A673 (cell line): ENCODE data around the gene HDAC7. TPM values are rescaled to one million over a fixed set of nuclear protein-coding genes. Genes with fewer than 3 reads are reported as not detected.

Experiments
- BruUV-seq: library from RNA; stranded (reverse); fragments of 400-500 nt; replicated peaks from 2 replicates; lab custom pipeline; 2021; lab: Mats Ljungman, UMichigan
- CTCF ChIA-PET: fragments of 300-600 bp; sonication (Branson Sonifier 250); formaldehyde crosslinking; loops from one replicate; lab custom pipeline; 2022; ENCODE audit warnings: antibody characterized with exemption; lab: Charles Lee
- POLR2A ChIA-PET: fragments of 300-600 bp; sonication (Branson Sonifier 250); formaldehyde crosslinking; loops from one replicate; lab custom pipeline; 2022; ENCODE audit warnings: antibody characterized with exemption; ENCODE audit not compliant: low non-redundant PET; lab: Charles Lee
- DNase-seq: peaks from one replicate; pipeline ENCODE4 v3.0.0-alpha.2; 2015; ENCODE audit warnings: low spot score
- H3K27ac ChIP-seq: fragments of 200-600 bp; sonication (generic); 2 replicates; pipeline ENCODE4 v1.5.1; 2016; ENCODE audit warnings: mixed run types, low read depth, mild to moderate bottlenecking, mixed read lengths, antibody characterized with exemption, low read length; ENCODE audit not compliant: poor library complexity, severe bottlenecking
- H3K27me3 ChIP-seq: fragments of 200-600 bp; sonication (generic); replicated peaks from 2 replicates; pipeline ENCODE4 v1.6.1; 2017; ENCODE audit warnings: mixed run types, low read depth, mild to moderate bottlenecking, mixed read lengths, antibody characterized with exemption, low read length; ENCODE audit not compliant: insufficient read depth, poor library complexity
- H3K36me3 ChIP-seq: fragments of 200-600 bp; sonication (generic); 2 replicates; pipeline ENCODE4 v1.6.1; 2016; ENCODE audit warnings: mixed run types, mild to moderate bottlenecking, mixed read lengths, antibody characterized with exemption, low read length; ENCODE audit not compliant: insufficient read depth, poor library complexity, severe bottlenecking
- H3K4me1 ChIP-seq: fragments of 200-600 bp; sonication (generic); 2 replicates; pipeline ENCODE4 v1.6.1; 2017; ENCODE audit warnings: mixed run types, mild to moderate bottlenecking, mixed read lengths, antibody characterized with exemption, low read length; ENCODE audit not compliant: insufficient read depth, poor library complexity, severe bottlenecking
- H3K4me3 ChIP-seq: fragments of 200-600 bp; sonication (generic); 2 replicates; pipeline ENCODE4 v1.5.1; 2016; ENCODE audit warnings: low read depth, mixed run types, mild to moderate bottlenecking, mixed read lengths, low read length; ENCODE audit not compliant: poor library complexity, severe bottlenecking
- H3K9me3 ChIP-seq: fragments of 200-600 bp; sonication (generic); 2 replicates; pipeline ENCODE4 v1.6.1; 2016; ENCODE audit warnings: mixed run types, low read depth, mild to moderate bottlenecking, mixed read lengths, antibody characterized with exemption, low read length; ENCODE audit not compliant: poor library complexity, severe bottlenecking
- CTCF ChIP-seq: fragments of 300-800, 200-600 bp; sonication (generic); conservative IDR thresholded peaks from 2 replicates; pipeline ENCODE4 v1.5.1; 2017; ENCODE audit warnings: low read depth, mild to moderate bottlenecking, antibody characterized with exemption, low read length, moderate library complexity, mixed read lengths
- EZH2 ChIP-seq: fragments of 200-600 bp; sonication (generic); IDR thresholded peaks from 2 replicates; pipeline ENCODE4 v1.6.1; 2017; ENCODE audit warnings: borderline replicate concordance, low read depth, mild to moderate bottlenecking, mixed read lengths, antibody characterized with exemption, low read length; ENCODE audit not compliant: poor library complexity, severe bottlenecking
- intact Hi-C: fragments of 100-400 bp; cut with micrococcal nuclease; formaldehyde crosslinking; loops from one replicate; pipeline ENCODE4 v1.10.0; 2022; ENCODE audit not compliant: unreplicated experiment
- total RNA-seq: library from RNA; stranded (reverse); gene quantifications from 2 replicates; pipeline ENCODE4 v1.2.3, GENCODE V29; 2021

HDAC7 gene
- total RNA-seq, 1 experiment from 2014 or later = 58.9 TPM

DNA sequence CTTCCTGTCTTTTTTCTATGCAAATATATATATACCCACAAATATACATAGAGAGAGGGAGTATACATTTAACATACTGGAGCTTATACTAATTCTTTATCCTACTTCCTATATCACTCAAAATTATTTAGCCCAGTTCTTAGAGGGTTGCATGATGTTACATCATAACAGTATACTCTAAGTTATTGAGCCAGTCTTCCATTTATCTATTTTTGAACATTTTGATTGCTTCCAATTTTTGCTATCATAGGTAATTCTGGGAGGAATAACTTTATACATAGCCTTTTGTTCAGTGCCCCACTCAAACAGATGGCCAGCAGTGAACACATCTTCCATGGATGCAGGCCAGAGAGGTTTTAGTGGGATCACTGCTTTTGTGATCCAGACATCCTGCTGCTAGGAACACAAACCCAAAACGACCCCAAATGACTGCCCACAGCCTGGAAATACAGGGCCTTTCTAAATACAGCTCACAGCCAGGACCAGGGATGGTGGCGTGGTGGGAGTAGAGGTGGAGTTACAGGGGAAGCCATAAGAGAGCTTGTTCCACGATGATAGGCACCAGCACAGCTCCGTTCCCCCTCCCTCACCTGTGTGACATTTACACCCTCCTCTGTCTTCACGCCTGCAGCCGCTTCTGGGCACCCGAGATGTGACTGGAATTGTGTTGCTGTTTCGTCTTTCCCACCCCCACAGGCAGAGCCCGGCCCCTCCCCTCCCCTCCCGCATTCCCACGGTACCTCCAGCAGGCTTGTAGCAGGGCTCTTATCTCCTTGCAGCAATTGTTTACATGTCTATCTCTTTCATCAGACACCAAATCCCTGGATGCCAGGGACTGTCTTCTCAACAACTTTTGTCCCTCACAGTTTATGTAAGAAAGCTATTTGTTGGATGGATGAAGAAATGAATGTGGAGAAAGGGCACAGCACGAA is 30.7 kb upstream of the HDAC7 start:
- TF ChIP-seq EZH2 (no peak), CTCF (no peak)
- intact Hi-C loops = no loop called here
- DNase-seq = no peak
- Histone ChIP-seq H3K9me3 (no peaks in the 10 kb centered on the region), H3K4me3 (no peak overlapping the region), H3K27ac (no peak overlapping the region), H3K36me3 (no peaks in the 10 kb centered on the region), H3K27me3 (no peaks in the 10 kb centered on the region), H3K4me1 (no peaks in the 10 kb centered on the region)
- BruUV-seq = no TSS peak
- CTCF ChIA-PET = no interaction called here
- POLR2A ChIA-PET = no interaction called here

DNA sequence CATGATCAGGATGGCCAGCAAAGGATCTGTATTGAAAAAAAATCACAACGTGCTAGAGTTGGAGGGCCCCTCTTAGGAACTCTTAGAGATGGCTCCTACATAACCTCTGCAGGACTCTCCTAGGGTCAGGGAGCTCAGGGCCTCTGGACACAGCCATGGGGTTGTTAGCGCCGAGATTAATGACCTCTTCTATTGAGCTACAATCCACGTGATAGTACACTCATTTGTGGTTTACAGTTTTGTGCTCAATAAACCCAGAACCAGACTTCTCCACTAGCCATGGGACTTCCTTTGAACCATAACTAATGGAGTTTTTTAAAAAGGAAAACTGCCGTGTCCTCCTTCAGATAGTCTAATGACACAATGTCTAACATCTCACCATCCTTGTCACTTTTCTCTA is 29.6 kb upstream of the HDAC7 start:
- CTCF ChIA-PET = interaction anchor here (1.0 kb wide), 1 partner anchor 9 kb away, joined by 3 read pairs; no protein-coding TSS in a partner anchor
- POLR2A ChIA-PET = no interaction called here
- no peaks in the 10 kb centered on the region for H3K36me3 ChIP-seq
- H3K4me3 ChIP-seq = no peak overlapping the region
- intact Hi-C loops = no loop called here
- no peaks in the 10 kb centered on the region for H3K27me3 ChIP-seq
- TF ChIP-seq EZH2 (no peak), CTCF (no peak)
- no peak overlapping the region for H3K27ac ChIP-seq
- BruUV-seq = no TSS peak
- DNase-seq = no peak
- no peaks in the 10 kb centered on the region for H3K9me3 ChIP-seq
- no peaks in the 10 kb centered on the region for H3K4me1 ChIP-seq

DNA sequence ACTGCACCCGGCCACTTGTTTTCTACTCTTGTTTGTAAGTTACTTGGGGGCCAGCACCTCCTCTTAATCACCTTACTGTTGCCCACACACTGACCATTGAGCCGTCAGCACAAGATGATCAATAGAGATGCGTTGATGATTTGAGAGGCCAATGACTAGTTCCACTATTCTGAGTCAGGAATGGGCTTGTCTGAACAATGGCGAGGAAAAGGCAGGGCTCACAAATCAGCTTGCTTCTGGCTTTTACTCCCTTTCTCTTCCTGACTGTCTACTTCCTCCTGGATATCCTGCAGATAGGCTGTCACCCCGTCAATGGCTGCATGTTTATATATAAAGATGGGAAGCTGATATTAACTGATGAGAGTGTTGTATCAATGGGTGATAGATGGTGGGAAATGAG is 29.1 kb upstream of the HDAC7 start:
- Histone ChIP-seq H3K9me3 (no peaks in the 10 kb centered on the region), H3K4me3 (no peak overlapping the region), H3K27me3 (no peaks in the 10 kb centered on the region), H3K36me3 (no peaks in the 10 kb centered on the region), H3K27ac (no peak overlapping the region), H3K4me1 (no peaks in the 10 kb centered on the region)
- ChIA-PET POLR2A (interaction anchor here (0.7 kb wide), 1 partner anchor 16 kb away, joined by 16 read pairs; no protein-coding TSS in a partner anchor), CTCF (interaction anchor here (1.0 kb wide), 1 partner anchor 9 kb away, joined by 3 read pairs; no protein-coding TSS in a partner anchor)
- no TSS peak for BruUV-seq
- intact Hi-C loops = no loop called here
- TF ChIP-seq CTCF = no peak
- DNase-seq = no peak
